Retinal pigment epithelial cell (primary cell): ENCODE data around the gene CAMKMT.

Experiments used
- DNase-seq: peaks from one replicate; pipeline ENCODE4 v3.0.0-alpha.2; 2010; ENCODE audit warnings: low read depth
- H3K4me3 ChIP-seq: 2 replicates; pipeline ENCODE4 v1.5.1; 2011; ENCODE audit warnings: mild to moderate bottlenecking, low read length, control low read depth, moderate library complexity
- CTCF ChIP-seq: conservative IDR thresholded peaks from 2 replicates; pipeline ENCODE4 v1.5.1; 2011; ENCODE audit warnings: low read depth, low read length, control low read depth, inconsistent platforms

CAMKMT gene

DNA sequence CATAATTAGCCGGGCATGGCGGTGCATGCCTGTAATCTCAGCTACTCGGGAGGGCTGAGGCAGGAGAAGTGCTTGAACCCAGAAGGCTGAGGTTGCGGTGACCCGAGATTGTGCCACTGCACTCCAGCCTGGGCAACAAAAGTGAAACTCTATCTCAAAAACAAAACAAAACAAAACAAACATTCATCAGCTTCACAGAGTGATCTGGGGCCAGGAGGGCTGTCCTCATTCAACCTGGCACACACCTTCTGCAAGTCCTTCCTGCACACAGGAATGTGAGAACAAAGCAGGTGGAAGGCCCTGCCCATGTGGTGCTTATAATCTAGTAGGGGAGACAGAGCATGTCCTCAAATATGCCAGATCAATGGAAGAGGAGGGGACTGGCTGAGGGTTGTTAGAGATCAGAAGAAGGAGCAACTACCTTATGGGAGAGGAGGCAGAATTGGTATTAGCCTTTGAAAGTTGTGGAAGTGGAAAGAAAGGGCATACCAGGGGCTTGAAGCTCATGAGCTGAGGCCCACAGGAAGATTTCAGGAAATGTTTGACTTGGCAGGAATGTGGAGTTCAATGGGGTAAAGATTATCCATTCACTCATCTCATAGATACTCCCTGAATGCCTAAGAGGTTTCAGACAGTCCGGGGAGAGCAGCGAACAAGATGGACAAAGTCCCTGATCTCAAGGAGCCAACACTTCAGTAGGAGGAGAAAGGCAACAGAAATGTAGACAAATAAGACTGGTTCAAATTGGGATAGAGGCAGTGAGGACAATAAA, 424.5 kb downstream of the CAMKMT start:
- no peak for TF ChIP-seq CTCF

DNA sequence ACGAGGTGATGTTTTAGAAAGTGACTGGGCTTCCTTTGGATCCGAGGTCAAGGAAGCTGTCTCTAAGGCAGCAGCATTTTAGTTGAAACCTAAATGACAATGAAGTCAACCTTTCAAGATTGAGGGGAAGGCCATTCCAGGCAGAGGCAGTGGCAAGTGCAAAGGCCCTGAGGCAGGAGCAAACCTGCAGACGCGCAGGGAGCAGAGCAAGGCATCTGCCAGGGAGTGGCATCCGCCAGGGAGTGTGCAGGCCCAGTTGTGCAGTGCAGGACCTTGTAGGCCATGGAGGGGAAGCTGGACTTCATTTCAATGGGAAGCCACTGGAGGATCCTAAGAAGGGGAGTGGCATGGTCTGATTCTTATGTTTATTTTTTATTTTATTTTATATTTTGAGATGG, 425.1 kb downstream of the CAMKMT start:
- no peak for TF ChIP-seq CTCF
- no peak for DNase-seq
- H3K4me3 ChIP-seq, result no peak overlapping the region

More for the DNA sequence above, 424.5 kb downstream of the CAMKMT start:
- no peak overlapping the region for H3K4me3 ChIP-seq
- no peak for DNase-seq

GRCh38 chr2:44787663-44788062, 425.9 kb downstream of the CAMKMT start:
- H3K4me3 ChIP-seq, result no peak overlapping the region
- TF ChIP-seq CTCF, result no peak
- DNase-seq, result no peak

GRCh38 chr2:44789446-44789845, 427.7 kb downstream of the CAMKMT start:
- no peak overlapping the region for H3K4me3 ChIP-seq
- no peak for TF ChIP-seq CTCF
- no peak for DNase-seq

GRCh38 chr2:44789971-44790721, 428.4 kb downstream of the CAMKMT start:
- no peak overlapping the region for H3K4me3 ChIP-seq
- TF ChIP-seq CTCF, result no peak
- no peak for DNase-seq

DNA sequence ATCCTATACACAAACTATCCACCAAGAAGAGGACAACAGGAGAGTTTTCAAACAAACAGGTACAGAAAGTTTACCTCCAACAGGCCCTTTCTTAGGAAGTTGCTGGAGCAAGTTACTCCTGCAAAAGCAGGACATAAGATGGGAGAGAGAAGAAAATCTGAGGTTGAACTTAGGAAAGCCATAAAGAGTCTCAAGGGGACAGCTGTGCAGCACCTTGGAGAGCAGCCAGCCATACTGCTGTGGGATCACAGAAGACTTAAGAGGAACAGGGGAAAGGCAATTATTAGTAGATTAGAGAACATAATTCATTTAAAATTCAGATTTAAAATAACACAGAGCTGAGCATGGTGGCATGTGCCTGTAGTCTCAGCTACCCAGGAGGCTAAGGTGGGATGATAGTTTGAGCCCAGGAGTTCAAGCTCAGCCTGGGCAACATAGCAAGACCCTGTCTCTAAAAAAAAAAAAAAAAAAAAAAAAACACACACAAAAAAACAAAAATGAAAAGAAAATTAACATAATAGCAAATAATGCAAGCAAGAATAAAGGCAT, 431.6 kb downstream of the CAMKMT start:
- DNase-seq, result no peak
- no peak for TF ChIP-seq CTCF

More for the DNA sequence above, 431.6 kb downstream of the CAMKMT start:
- H3K4me3 ChIP-seq, result no peak overlapping the region
